Measurements from ENCODE around the gene SPSB3.
"Not testable (repeated sequence)": the region's sequence is repeated elsewhere in the genome, so short reads cannot be mapped to it uniquely, and the experiment has no call there.

SPSB3 gene

GRCh38 chr16:1734816-1735215, 47.6 kb downstream of the SPSB3 start:
- no peak for DNase-seq

DNA sequence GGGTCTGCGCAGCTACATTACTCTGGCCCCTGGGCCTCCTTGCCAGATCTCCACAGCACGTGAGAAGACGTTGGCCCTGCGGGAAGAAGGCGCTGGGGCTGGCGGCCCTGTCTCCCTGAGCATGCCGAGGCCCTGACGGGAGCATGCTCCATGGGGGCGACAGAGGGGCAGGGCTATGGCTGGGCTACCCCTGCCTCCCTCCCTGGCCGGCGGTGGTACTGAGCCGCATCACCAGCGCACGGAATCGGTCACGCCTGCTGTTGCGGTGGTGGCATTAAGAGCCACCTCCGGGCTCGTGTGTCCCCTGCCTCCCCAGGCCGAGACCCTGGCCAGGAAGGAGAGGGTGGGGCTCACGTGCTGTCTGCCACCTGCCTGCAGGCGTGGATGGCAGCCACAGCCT, 48.2 kb downstream of the SPSB3 start:
- DNase-seq = no peak

GRCh38 chr16:1732551-1732987, 49.8 kb downstream of the SPSB3 start:
- not testable (repeated sequence) for DNase-seq

- no peak for DNase-seq
Observed at GRCh38 chr16:1732071-1732470, 50.3 kb downstream of the SPSB3 start.

DNA sequence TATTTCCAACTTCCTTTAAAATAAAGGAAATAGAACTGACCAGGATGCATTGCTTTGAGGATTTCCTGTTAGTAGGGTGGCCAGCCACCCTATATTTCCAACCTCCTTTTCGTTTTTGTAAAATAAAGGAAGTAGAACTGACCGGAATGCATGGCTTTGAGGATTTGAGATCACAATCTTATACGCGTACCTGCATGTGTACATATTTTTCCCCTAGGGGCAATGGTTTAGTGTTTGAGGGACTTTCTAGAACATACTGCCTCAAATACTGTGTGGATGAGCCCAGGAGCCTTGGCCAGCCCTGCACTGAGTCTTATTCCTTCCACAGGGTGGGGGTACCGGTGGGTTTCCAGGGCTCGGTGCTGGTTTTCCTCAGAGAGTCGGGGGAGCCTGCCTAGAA, 50.8 kb downstream of the SPSB3 start:
- no peak for DNase-seq

GRCh38 chr16:1731073-1731472, 51.3 kb downstream of the SPSB3 start:
- DNase-seq = no peak

DNA sequence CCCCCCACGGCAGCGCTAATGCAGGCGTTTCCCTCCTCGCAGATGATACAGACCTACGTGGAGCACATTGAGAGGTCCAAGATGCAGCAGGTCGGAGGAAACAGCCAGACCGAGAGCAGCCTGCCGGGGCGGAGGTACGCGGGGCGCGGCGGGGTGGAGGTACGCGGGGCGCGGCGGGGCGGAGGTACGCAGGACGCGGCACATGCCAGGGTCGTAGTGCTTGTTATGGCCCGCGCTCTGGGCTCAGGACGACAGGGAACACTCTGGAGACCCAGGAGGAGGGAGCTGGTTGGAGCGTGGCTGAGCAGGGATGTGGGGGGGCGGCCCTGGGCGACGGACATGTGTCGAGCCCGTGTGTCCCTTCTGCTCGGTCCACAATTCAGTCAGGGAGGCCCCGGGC, 52.9 kb downstream of the SPSB3 start:
- DNase-seq = no peak

- DNase-seq = no peak
Observed at GRCh38 chr16:1729026-1729425, 53.3 kb downstream of the SPSB3 start.

DNA sequence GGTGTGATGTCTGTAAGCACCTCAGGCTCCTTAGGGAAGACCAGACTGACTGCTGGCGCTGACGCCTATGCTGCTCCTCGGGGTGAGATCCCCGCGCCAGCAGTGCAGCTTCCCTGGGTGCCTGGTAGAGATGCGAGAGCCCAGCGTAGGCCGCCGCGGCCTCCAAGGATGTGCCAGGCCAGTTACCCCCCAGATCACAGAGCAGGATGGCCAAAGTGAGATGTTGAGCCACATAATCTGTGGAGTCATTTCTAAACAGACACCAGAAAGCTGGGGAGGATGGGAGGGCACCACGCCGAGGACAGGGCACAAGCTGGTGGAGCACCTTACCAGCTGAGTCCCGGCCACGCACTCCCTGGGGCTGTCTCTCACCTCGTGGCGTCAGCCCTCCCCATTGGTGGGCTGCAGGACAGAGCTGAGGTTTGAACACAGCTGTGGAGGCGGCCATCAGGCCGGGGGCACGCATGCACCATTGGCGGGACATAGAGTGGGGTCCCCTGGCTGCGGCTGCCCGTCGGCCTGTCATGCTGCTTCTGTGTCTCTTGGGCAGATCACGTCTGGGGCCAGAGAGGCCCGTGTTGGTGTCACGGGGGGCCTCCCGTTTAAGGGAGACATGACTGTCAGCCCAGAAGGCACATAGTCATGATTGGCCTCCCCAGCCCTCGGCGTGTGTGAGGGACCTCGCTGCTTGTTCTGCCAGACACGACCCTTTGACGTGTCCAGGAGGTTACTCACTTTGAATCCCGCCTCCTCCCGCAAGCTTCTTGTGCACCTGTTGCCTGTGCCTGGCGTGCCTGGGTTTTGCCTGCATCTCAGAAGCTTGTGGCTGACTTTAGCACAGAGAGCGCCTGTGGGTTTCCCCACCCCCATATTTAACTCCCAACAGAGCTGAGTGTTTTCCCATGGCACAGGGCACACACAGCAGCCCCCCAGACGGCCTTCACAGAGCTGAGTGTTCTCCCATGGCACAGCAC, 54.4 kb downstream of the SPSB3 start:
- no peak for DNase-seq
